PC-3 (cell line): ENCODE results near the gene SAPCD2. TPM values are rescaled to one million over a fixed set of nuclear protein-coding genes. Genes with fewer than 3 reads are reported as not detected.

ENCODE experiments used
- ATAC-seq: fragments of 200-7000 bp; cut with Tn5 transposase; 2 replicates; pipeline ENCODE4 v1.9.1; 2020; ENCODE audit warnings: mild to moderate bottlenecking, moderate library complexity
- BruUV-seq: library from RNA; stranded (reverse); fragments of 400-500 nt; replicated peaks from 2 replicates; lab custom pipeline; 2021; lab: Mats Ljungman, UMichigan
- CTCF ChIA-PET: fragments of 300-600 bp; sonication (Branson Sonifier 250); formaldehyde crosslinking; loops from one replicate; lab custom pipeline; 2022; ENCODE audit warnings: antibody characterized with exemption; lab: Charles Lee
- POLR2A ChIA-PET: fragments of 300-600 bp; sonication (Branson Sonifier 250); formaldehyde crosslinking; loops from one replicate; lab custom pipeline; 2022; ENCODE audit warnings: antibody characterized with exemption; ENCODE audit not compliant: unreplicated experiment; lab: Charles Lee
- DNase-seq: peaks from one replicate; pipeline ENCODE4 v3.0.0-alpha.2; 2015
- H2AFZ ChIP-seq: fragments of 300-600 bp; sonication (generic); 2 replicates; pipeline ENCODE4 v1.6.0; 2016; ENCODE audit warnings: antibody characterized with exemption, low read length
- H3F3A ChIP-seq: fragments of 300-600 bp; sonication (generic); one replicate; pipeline ENCODE4 v1.6.0; 2017; ENCODE audit warnings: antibody characterized with exemption, low read length, control low read depth, mild to moderate bottlenecking; ENCODE audit not compliant: unreplicated experiment
- H3K27ac ChIP-seq: fragments of 300-600 bp; sonication (generic); 2 replicates; pipeline ENCODE4 v1.5.1; 2016; ENCODE audit warnings: mild to moderate bottlenecking, low read length
- H3K27me3 ChIP-seq: fragments of 300-600 bp; sonication (generic); 2 replicates; pipeline ENCODE4 v1.6.1; 2016; ENCODE audit warnings: low read length, mixed read lengths
- H3K36me3 ChIP-seq: fragments of 300-600 bp; sonication (generic); 2 replicates; pipeline ENCODE4 v1.6.1; 2016; ENCODE audit warnings: low read depth, mixed run types, low read length, mixed read lengths
- H3K4me1 ChIP-seq: fragments of 300-600 bp; sonication (generic); 2 replicates; pipeline ENCODE4 v1.5.1; 2016; ENCODE audit warnings: low read length; ENCODE audit not compliant: insufficient read depth
- H3K4me2 ChIP-seq: fragments of 300-600 bp; sonication (generic); 2 replicates; pipeline ENCODE4 v1.6.0; 2016; ENCODE audit warnings: low read length
- H3K4me3 ChIP-seq: fragments of 300-600 bp; sonication (generic); 2 replicates; pipeline ENCODE4 v1.5.1; 2016; ENCODE audit warnings: mild to moderate bottlenecking, low read length, mixed read lengths
- H3K79me2 ChIP-seq: fragments of 300-600 bp; sonication (generic); 2 replicates; pipeline ENCODE4 v1.6.1; 2017; ENCODE audit warnings: low read length, mixed read lengths
- H3K9ac ChIP-seq: fragments of 300-600 bp; sonication (generic); 2 replicates; pipeline ENCODE4 v1.6.0; 2016; ENCODE audit warnings: mild to moderate bottlenecking, low read length
- H3K9me2 ChIP-seq: fragments of 300-600 bp; sonication (generic); replicated peaks from 2 replicates; pipeline ENCODE4 v1.6.1; 2016; ENCODE audit warnings: mixed run types, low read length, mixed read lengths
- H3K9me3 ChIP-seq: fragments of 300-600 bp; sonication (generic); 2 replicates; pipeline ENCODE4 v1.6.1; 2016; ENCODE audit warnings: low read length, mixed read lengths
- H4K20me1 ChIP-seq: fragments of 300-600 bp; sonication (generic); 2 replicates; pipeline ENCODE4 v1.6.1; 2016; ENCODE audit warnings: low read length, mixed read lengths
- EZH2 ChIP-seq: fragments of 300-600 bp; sonication (generic); IDR thresholded peaks from one replicate; pipeline ENCODE4 v1.6.1; 2017; ENCODE audit warnings: antibody characterized with exemption, mild to moderate bottlenecking, low read length; ENCODE audit not compliant: unreplicated experiment
- EZH2phosphoT487 ChIP-seq: fragments of 300-600 bp; sonication (generic); IDR thresholded peaks from 2 replicates; pipeline ENCODE4 v1.6.1; 2018; ENCODE audit warnings: mild to moderate bottlenecking, antibody characterized with exemption, low read length, borderline replicate concordance
- intact Hi-C: fragments of 100-400 bp; cut with micrococcal nuclease; formaldehyde crosslinking; loops from 2 replicates; pipeline ENCODE4 v1.9.0; 2023
- total RNA-seq: library from RNA; depleted of rRNA; stranded (reverse); fragments of >200 nt; gene quantifications from 2 replicates; pipeline ENCODE4 v1.2.3, GENCODE V29; 2014
- TF ChIP-seq, protein P1 (sequence below): fragments of 300-600 bp; sonication (generic); conservative IDR thresholded peaks from 2 replicates; pipeline ENCODE4 v1.5.1; 2017; ENCODE audit warnings: antibody characterized with exemption, low read depth, mild to moderate bottlenecking, low read length

Gene SAPCD2
- total RNA-seq, 1 experiment from 2014 or later, result 98.4 TPM

DNA sequence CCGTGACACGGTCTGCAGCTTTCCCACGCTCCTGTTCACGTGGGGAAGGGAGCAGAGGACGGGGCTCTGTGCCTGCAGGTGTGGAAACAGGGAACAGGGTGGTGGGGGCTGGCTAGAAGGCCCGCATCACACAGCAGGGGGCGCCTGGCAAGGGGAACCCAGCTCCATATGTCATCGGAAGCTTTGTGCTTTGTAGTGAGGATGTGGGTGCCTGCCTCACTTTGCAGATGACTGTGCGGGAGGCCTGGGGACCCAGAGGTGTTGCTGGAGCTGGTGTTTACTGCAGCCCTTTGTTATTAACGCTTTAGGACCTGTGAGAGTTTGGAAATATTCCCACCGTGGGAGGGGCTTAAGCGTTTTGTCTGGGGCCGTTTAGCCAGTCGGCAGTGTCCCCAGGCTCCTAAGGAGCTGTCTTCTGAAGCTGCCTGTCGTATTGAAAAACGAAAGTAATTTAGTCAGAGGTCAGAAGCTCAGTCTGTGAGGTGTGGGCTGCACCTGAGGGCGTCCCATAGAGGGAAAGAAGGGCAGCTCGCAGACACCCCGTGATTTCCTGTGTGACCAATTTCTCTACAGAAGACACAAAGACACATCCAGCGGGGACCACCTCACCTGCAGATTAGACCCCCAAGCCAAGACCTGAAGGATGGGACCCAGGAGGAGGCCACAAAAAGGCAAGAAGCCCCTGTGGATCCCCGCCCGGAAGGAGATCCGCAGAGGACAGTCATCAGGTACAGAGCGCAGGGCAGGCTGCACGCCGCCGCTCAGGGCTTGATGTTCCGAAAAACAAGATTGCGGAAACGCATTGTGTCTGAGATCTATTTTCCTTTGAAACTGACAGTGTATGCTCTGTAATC, 25.5 kb upstream of the SAPCD2 start:
- no peak overlapping the region for H2AFZ ChIP-seq
- H3K4me1 ChIP-seq, result no peaks in the 10 kb centered on the region
- no peaks in the 10 kb centered on the region for H3K9me2 ChIP-seq
- ATAC-seq, result no peak
- H3K9ac ChIP-seq, result no peak overlapping the region
- no peak overlapping the region for H3K4me2 ChIP-seq
- H3K9me3 ChIP-seq, result no peaks in the 10 kb centered on the region
- no peak overlapping the region for H3K4me3 ChIP-seq
- no peaks in the 10 kb centered on the region for H3F3A ChIP-seq
- H4K20me1 ChIP-seq, result no peaks in the 10 kb centered on the region
- H3K27ac ChIP-seq, result no peak overlapping the region
- no TSS peak for BruUV-seq
- peaks cover 3% of the 10 kb centered on the region for H3K36me3 ChIP-seq
- CTCF ChIA-PET, result no interaction called here
- H3K27me3 ChIP-seq, result no peaks in the 10 kb centered on the region
- no peak for DNase-seq
- intact Hi-C loops, result no loop called here
- TF ChIP-seq, protein P1, sequence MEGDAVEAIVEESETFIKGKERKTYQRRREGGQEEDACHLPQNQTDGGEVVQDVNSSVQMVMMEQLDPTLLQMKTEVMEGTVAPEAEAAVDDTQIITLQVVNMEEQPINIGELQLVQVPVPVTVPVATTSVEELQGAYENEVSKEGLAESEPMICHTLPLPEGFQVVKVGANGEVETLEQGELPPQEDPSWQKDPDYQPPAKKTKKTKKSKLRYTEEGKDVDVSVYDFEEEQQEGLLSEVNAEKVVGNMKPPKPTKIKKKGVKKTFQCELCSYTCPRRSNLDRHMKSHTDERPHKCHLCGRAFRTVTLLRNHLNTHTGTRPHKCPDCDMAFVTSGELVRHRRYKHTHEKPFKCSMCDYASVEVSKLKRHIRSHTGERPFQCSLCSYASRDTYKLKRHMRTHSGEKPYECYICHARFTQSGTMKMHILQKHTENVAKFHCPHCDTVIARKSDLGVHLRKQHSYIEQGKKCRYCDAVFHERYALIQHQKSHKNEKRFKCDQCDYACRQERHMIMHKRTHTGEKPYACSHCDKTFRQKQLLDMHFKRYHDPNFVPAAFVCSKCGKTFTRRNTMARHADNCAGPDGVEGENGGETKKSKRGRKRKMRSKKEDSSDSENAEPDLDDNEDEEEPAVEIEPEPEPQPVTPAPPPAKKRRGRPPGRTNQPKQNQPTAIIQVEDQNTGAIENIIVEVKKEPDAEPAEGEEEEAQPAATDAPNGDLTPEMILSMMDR, result 0 out of 2 replicates have a peak, but pooled peaks have one; percentile 28
- TF ChIP-seq EZH2 (no peak), EZH2phosphoT487 (no peak)
- no peaks in the 10 kb centered on the region for H3K79me2 ChIP-seq
- POLR2A ChIA-PET, result no interaction called here

DNA sequence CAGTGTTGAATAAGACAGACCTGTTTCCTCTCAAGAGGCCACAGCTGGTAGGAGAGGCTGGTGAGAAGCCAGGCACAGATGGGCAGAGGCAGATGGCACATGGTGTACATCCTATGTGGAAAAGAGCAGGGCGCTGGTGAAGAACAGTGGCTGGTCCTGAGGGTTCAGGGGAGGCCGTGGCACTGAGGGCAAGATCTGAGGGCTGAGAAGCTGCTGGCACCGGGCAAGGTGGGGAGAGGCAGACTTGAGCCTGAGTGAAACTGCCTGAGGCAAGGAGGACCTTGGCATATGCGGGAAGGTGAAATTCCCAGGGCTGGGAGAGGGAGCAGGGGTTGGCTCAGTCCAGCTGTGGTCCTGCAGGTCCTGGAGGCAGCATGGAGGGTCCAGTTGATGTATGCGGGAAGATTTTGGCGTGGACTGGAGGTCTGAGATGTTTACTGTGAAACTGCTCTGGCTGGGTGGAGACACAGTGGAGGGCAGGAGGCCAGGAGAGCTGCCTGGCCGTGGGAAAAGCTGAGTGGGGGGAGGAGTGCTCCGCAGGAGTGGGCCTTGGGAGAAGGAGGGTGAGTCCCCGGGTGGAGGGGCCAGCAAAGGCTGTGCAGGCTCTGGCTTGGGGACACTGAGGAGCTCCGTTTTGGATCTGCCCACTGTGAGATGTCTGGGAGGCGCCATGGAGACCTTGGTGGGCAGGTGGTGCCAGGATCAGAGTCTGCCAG, 19.0 kb upstream of the SAPCD2 start:
- no peaks in the 10 kb centered on the region for H3K27me3 ChIP-seq
- BruUV-seq, result no TSS peak
- H3K9me3 ChIP-seq, result no peaks in the 10 kb centered on the region
- no peak for ATAC-seq
- no peak overlapping the region for H3K9ac ChIP-seq
- H3K4me3 ChIP-seq, result no peak overlapping the region
- ChIA-PET CTCF (no interaction called here), POLR2A (no interaction called here)
- no peak overlapping the region for H3K4me2 ChIP-seq
- no peak overlapping the region for H3K27ac ChIP-seq
- H4K20me1 ChIP-seq, result no peaks in the 10 kb centered on the region
- no peak for DNase-seq
- no peaks in the 10 kb centered on the region for H3K9me2 ChIP-seq
- H3K4me1 ChIP-seq, result peaks cover 22% of the 10 kb centered on the region
- intact Hi-C loops, result no loop called here
- H2AFZ ChIP-seq, result no peak overlapping the region
- H3K79me2 ChIP-seq, result peaks cover 32% of the 10 kb centered on the region
- TF ChIP-seq, protein P1, result no peak
- no peak for TF ChIP-seq EZH2phosphoT487
- TF ChIP-seq EZH2, result no peak
- no peaks in the 10 kb centered on the region for H3F3A ChIP-seq
- H3K36me3 ChIP-seq, result no peaks in the 10 kb centered on the region

DNA sequence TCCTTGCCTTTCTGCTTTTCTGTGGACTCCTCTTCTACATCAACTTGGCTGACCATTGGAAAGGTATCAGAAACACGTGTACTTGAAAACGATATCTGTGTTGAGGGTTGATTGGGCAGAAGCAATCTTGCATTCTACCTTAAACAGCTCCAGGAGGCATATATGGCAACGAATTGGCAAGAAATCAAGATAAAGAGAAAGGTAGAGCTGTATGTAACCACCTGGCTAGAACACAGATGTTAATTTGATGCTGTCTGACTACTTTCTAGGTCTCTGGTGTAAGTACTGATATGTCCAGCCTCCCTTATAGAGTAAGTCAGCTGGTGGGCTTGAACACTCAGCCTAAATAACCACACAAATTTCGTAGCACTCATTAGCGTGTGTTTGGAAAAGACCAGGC, 17.8 kb upstream of the SAPCD2 start:
- POLR2A ChIA-PET, result no interaction called here
- H4K20me1 ChIP-seq, result no peaks in the 10 kb centered on the region
- H3K9me2 ChIP-seq, result no peaks in the 10 kb centered on the region
- no peaks in the 10 kb centered on the region for H3K36me3 ChIP-seq
- TF ChIP-seq, protein P1, result no peak
- TF ChIP-seq EZH2 (no peak), EZH2phosphoT487 (no peak)
- CTCF ChIA-PET, result no interaction called here
- DNase-seq (no peak), ATAC-seq (no peak)
- no peak overlapping the region for H2AFZ ChIP-seq
- no peak overlapping the region for H3K27ac ChIP-seq
- H3K27me3 ChIP-seq, result no peaks in the 10 kb centered on the region
- H3K9me3 ChIP-seq, result no peaks in the 10 kb centered on the region
- H3K9ac ChIP-seq, result no peak overlapping the region
- peak overlapping the region; percentile 79 for H3K4me3 ChIP-seq
- TSS peak; percentile 32 for BruUV-seq
- no peaks in the 10 kb centered on the region for H3F3A ChIP-seq
- H3K79me2 ChIP-seq, result peaks cover 32% of the 10 kb centered on the region
- H3K4me1 ChIP-seq, result peaks cover 31% of the 10 kb centered on the region
- H3K4me2 ChIP-seq, result peak overlapping the region; percentile 93
- intact Hi-C loops, result no loop called here
